Coronary artery (tissue), 2 donors: Measurements from ENCODE around the gene ANKRD10.
A peak's percentile ranks its signal among the peaks of the same experiment; 100 is the strongest.

Experiments used
- DNase-seq: peaks from one replicate; pipeline ENCODE4 v3.0.0-alpha.2; 2017; ENCODE audit warnings: low spot score
- H3K27ac ChIP-seq, 2 donors: fragments of 200-600 bp; sonication (generic); one replicate each; pipeline ENCODE4 v1.5.1; 2016 to 2019
- H3K4me3 ChIP-seq: fragments of 200-600 bp; sonication (generic); 2 replicates; pipeline ENCODE4 v1.5.1; 2016; ENCODE audit warnings: mild to moderate bottlenecking, moderate library complexity
- TF ChIP-seq, protein P1 (sequence below): fragments of 200-600 bp; sonication (generic); IDR thresholded peaks from one replicate; pipeline ENCODE4 v1.5.1; 2019; ENCODE audit warnings: antibody characterized with exemption

Gene ANKRD10

DNA sequence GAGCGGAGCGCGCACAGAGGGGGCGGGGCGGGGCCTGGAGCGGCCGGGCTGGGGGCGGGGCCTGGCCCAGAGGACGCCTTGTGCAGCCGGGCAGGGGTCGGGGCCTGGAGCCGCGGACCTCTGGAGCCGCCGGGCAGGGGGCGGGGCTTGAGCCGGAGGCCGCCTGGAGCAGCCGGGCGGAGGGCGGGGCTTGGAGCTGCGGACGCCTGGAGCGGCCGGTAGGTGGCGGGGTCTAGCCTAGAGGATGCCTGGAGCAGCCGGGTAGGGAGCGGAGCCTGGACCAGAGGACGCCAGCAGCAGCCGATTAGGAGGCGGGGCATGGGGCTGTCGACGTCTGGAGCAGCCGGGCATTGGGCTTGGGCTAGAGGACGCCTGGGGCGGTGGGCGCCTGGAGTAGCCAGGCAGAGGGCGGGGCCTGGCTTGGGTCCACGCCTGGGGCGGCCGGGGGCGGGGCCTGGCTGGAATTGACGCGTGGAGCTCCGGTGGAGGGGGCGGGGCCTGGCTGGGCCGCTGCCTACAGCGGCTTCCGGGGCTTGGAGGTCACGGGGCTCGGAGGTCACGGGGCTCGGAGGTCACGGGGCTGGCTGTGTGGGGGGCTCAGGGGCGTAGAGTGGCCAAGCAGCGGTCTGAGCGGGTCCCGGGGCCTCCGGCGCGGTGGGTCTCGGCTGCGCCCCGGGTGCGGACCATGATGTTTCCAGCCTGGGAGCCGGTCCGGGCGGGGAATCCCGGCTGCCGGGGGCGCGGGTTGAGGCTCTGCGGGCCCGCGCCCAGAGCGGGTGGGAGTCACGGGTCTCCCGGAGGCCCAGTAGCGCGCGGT, at the start of gene ANKRD10:
Gene ANKRD10, minus strand, starts transcription at position 13 of the 817 bp plus-strand sequence. CDS start 135 bp downstream, outside the sequence.
- Histone ChIP-seq H3K4me3 (peak within 1 kb of the TSS; percentile 95), H3K27ac (peak within 1 kb of the TSS; percentile 99)
- DNase-seq = peak; percentile 99
- TF ChIP-seq, protein P1, sequence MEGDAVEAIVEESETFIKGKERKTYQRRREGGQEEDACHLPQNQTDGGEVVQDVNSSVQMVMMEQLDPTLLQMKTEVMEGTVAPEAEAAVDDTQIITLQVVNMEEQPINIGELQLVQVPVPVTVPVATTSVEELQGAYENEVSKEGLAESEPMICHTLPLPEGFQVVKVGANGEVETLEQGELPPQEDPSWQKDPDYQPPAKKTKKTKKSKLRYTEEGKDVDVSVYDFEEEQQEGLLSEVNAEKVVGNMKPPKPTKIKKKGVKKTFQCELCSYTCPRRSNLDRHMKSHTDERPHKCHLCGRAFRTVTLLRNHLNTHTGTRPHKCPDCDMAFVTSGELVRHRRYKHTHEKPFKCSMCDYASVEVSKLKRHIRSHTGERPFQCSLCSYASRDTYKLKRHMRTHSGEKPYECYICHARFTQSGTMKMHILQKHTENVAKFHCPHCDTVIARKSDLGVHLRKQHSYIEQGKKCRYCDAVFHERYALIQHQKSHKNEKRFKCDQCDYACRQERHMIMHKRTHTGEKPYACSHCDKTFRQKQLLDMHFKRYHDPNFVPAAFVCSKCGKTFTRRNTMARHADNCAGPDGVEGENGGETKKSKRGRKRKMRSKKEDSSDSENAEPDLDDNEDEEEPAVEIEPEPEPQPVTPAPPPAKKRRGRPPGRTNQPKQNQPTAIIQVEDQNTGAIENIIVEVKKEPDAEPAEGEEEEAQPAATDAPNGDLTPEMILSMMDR = peak; percentile 83

- DNase-seq = no peak
- Histone ChIP-seq H3K4me3 (no peak overlapping the region), H3K27ac (no peak overlapping the region)
- TF ChIP-seq, protein P1 = no peak
Observed at GRCh38 chr13:110964229-110965037, 49.6 kb upstream of the ANKRD10 start.

- DNase-seq = no peak
- Histone ChIP-seq H3K27ac (no peak overlapping the region), H3K4me3 (no peak overlapping the region)
- TF ChIP-seq, protein P1 = no peak
Observed at GRCh38 chr13:110963554-110963970, 48.7 kb upstream of the ANKRD10 start.

- no peak overlapping the region for H3K4me3 ChIP-seq
- TF ChIP-seq, protein P1 = no peak
- H3K27ac ChIP-seq = no peak overlapping the region
- DNase-seq = no peak
Observed at GRCh38 chr13:110961959-110962358, 47.1 kb upstream of the ANKRD10 start.

DNA sequence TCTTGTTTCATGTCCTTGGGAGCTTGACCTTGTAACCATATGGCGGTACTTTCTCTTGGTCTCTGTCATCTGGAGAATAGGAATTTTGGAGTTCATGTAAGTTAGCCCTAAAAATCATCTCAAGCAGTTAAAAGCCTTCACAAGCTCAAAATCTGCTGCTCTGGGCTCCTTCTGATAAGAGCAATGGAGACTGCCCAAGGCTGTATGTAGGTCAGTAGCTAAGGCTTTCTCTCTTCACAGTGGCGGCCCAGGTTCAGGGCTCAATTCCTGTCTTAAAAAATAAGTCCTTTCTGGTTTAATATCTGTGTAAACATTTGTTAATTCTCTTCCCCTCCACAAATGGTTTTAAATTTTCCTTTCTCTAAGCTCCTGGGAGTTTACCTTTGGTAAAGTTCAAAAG, 45.3 kb upstream of the ANKRD10 start:
- TF ChIP-seq, protein P1 = no peak
- DNase-seq = no peak
- no peak overlapping the region for H3K4me3 ChIP-seq
- no peak overlapping the region for H3K27ac ChIP-seq

GRCh38 chr13:110957931-110958330, 43.1 kb upstream of the ANKRD10 start:
- DNase-seq = no peak
- no peak overlapping the region for H3K27ac ChIP-seq
- TF ChIP-seq, protein P1 = no peak
- no peak overlapping the region for H3K4me3 ChIP-seq
